Fibroblast of lung (primary cell): ENCODE data around the gene STRIP2. TPM values are rescaled to one million over a fixed set of nuclear protein-coding genes. Genes with fewer than 3 reads are reported as not detected.

Experiments
- DNase-seq, 2 donors: peaks; one replicate each; pipeline versions ENCODE4 v3.0.0 to v3.0.0-alpha.2; 2010; ENCODE audit warnings: low read depth in 2 of 2
- H2AFZ ChIP-seq: 2 replicates; pipeline ENCODE4 v1.5.1; 2012; ENCODE audit warnings: low read length, control low read depth, inconsistent platforms
- H3K27ac ChIP-seq: 2 replicates; pipeline ENCODE4 v1.5.1; 2011; ENCODE audit warnings: low read length, control low read depth; ENCODE audit not compliant: insufficient read depth
- H3K27me3 ChIP-seq: 2 replicates; pipeline ENCODE4 v1.5.1; 2011; ENCODE audit warnings: mild to moderate bottlenecking, low read length; ENCODE audit not compliant: control insufficient read depth, insufficient read depth
- H3K36me3 ChIP-seq: 2 replicates; pipeline ENCODE4 v1.5.1; 2011; ENCODE audit warnings: low read length; ENCODE audit not compliant: control insufficient read depth, insufficient read depth
- H3K4me1 ChIP-seq: 2 replicates; pipeline ENCODE4 v1.5.1; 2011; ENCODE audit warnings: low read length; ENCODE audit not compliant: control insufficient read depth, insufficient read depth; ENCODE audit errors: extremely low read depth
- H3K4me2 ChIP-seq: 2 replicates; pipeline ENCODE4 v1.5.1; 2011; ENCODE audit warnings: low read length, control low read depth; ENCODE audit not compliant: insufficient read depth; ENCODE audit errors: extremely low read depth
- H3K4me3 ChIP-seq, 4 experiments: fragments of 200-600 bp in 1 of 4; sonication (generic) in 1 of 4; replicated peaks in 1 of 4; 2 replicates each; pipeline ENCODE4 v1.5.1; 2011 to 2016; ENCODE audit warnings: low read length in 4 of 4, low read depth in 3 of 4, mild to moderate bottlenecking in 3 of 4, control low read depth in 2 of 4, inconsistent platforms in 1 of 4, mixed read lengths in 1 of 4; ENCODE audit not compliant: insufficient read depth in 1 of 4; ENCODE audit errors: control extremely low read depth in 1 of 4
- H3K79me2 ChIP-seq: 2 replicates; pipeline ENCODE4 v1.5.1; 2012; ENCODE audit warnings: mild to moderate bottlenecking, low read length, inconsistent platforms; ENCODE audit not compliant: control insufficient read depth, insufficient read depth
- H3K9ac ChIP-seq: 2 replicates; pipeline ENCODE4 v1.5.1; 2011; ENCODE audit warnings: mild to moderate bottlenecking, low read length, control low read depth; ENCODE audit not compliant: insufficient read depth
- H3K9me3 ChIP-seq: 2 replicates; pipeline ENCODE4 v1.5.1; 2012; ENCODE audit warnings: low read depth, low read length; ENCODE audit not compliant: control insufficient read depth, insufficient read depth
- H4K20me1 ChIP-seq: 2 replicates; pipeline ENCODE4 v1.5.1; 2011; ENCODE audit warnings: low read length; ENCODE audit not compliant: control insufficient read depth, insufficient read depth; ENCODE audit errors: extremely low read depth
- CTCF ChIP-seq, 2 donors: IDR thresholded peaks in 1 of 2; conservative IDR thresholded peaks in 1 of 2; 1 replicate in 1 of 2; 2 replicates in 1 of 2; pipeline ENCODE4 v1.5.1; 2011 to 2012; ENCODE audit warnings: low read length in 2 of 2, control low read depth in 1 of 2, inconsistent platforms in 1 of 2, low read depth in 1 of 2, mild to moderate bottlenecking in 1 of 2
- EZH2 ChIP-seq: IDR thresholded peaks from 2 replicates; pipeline ENCODE4 v1.5.1; 2012; ENCODE audit warnings: low read length, control low read depth, mild to moderate bottlenecking; ENCODE audit errors: missing control alignments
- polyA plus RNA-seq, 2 donors: library from polyadenylated mRNA; depleted of rRNA in 1 of 2; stranded (reverse) in 1 of 2; unstranded in 1 of 2; fragments of >200 nt; gene quantifications; 2 replicates each; pipeline ENCODE4 v1.2.1, GENCODE V29; 2011 to 2012; ENCODE audit warnings: missing spikeins in 1 of 2
- total RNA-seq: library from RNA; depleted of rRNA; stranded (reverse); fragments of >200 nt; gene quantifications from 2 replicates; pipeline ENCODE4 v1.2.1, GENCODE V29; 2014

The STRIP2 gene
- total and polyA plus RNA-seq, 2 donors (not counting 1 experiment from before 2014, with no cell fraction given) = 1.9 to 10.9 TPM

- no peaks in the 10 kb centered on the region for H4K20me1 ChIP-seq
- no peaks in the 10 kb centered on the region for H3K9me3 ChIP-seq
- peaks cover 16% of the 10 kb centered on the region for H3K27me3 ChIP-seq
- H3K79me2 ChIP-seq = no peaks in the 10 kb centered on the region
- no peak for TF ChIP-seq CTCF (conservative IDR thresholded peaks at IDR 0.05 in 1 of 2, IDR thresholded peaks at IDR 0.05 in 1 of 2; ENCODE audit: low read depth in 1 of 2, low read length in 2 of 2)
- no peak for TF ChIP-seq EZH2
- no peak overlapping the region for H3K4me2 ChIP-seq
- H3K9ac ChIP-seq = no peak overlapping the region
- H3K27ac ChIP-seq = no peak overlapping the region
- H2AFZ ChIP-seq = no peak overlapping the region
- no peak for DNase-seq
- no peaks in the 10 kb centered on the region for H3K36me3 ChIP-seq
- no peaks in the 10 kb centered on the region for H3K4me1 ChIP-seq
- H3K4me3 ChIP-seq = no peak overlapping the region
Measured at GRCh38 chr7:129517931-129518330, 83.7 kb downstream of the STRIP2 start.

GRCh38 chr7:129519464-129519863 lies 85.2 kb downstream of the STRIP2 start:
- no peak overlapping the region for H2AFZ ChIP-seq

More at GRCh38 chr7:129519464-129519863, 85.2 kb downstream of the STRIP2 start:
- H3K9me3 ChIP-seq = no peaks in the 10 kb centered on the region
- no peaks in the 10 kb centered on the region for H3K79me2 ChIP-seq
- no peak overlapping the region for H3K4me2 ChIP-seq
- TF ChIP-seq CTCF (conservative IDR thresholded peaks at IDR 0.05 in 1 of 2, IDR thresholded peaks at IDR 0.05 in 1 of 2; ENCODE audit: low read depth in 1 of 2, low read length in 2 of 2) (no peak), EZH2 (no peak)
- peaks cover 16% of the 10 kb centered on the region for H3K27me3 ChIP-seq
- H3K36me3 ChIP-seq = no peaks in the 10 kb centered on the region
- no peaks in the 10 kb centered on the region for H3K4me1 ChIP-seq
- no peak overlapping the region for H3K27ac ChIP-seq
- no peak overlapping the region for H3K9ac ChIP-seq
- H3K4me3 ChIP-seq = no peak overlapping the region
- DNase-seq = no peak
- H4K20me1 ChIP-seq = no peaks in the 10 kb centered on the region
